NAMALWA (cell line): ENCODE measurements around the gene MYOM3.
"Not testable (repeated sequence)": the region's sequence is repeated elsewhere in the genome, so short reads cannot be mapped to it uniquely, and the experiment has no call there.

Source experiments
- DNase-seq: peaks from one replicate; pipeline ENCODE4 v3.0.0-alpha.2; 2015; ENCODE audit warnings: low spot score

The MYOM3 gene

DNA sequence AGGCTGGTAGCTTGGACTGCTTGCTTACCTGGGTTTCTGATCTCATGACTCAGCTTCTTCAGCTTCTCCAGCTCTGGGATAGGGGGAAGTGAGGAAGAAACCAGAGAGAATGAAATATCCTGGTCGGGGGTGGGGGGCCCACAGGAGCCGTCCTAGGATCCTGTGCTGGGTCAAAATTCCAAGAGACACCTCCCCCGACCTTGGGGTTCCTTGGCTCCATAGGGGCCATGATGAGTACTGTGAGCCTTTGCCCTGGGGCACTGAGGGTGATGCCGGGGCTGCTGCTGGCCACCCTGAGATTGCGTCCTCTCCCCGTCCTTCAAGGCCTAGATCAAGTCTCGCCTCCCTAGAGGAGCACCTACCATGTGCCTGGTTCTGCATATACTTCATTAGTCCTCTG, 40.0 kb downstream of the MYOM3 start:
- DNase-seq = no peak

- peak; percentile 90 for DNase-seq
Measured at GRCh38 chr1:24070821-24071393, 41.0 kb downstream of the MYOM3 start.

GRCh38 chr1:24069817-24070216, 42.1 kb downstream of the MYOM3 start:
- DNase-seq = no peak

- DNase-seq = no peak
Measured at GRCh38 chr1:24067978-24068377, 44.0 kb downstream of the MYOM3 start.

GRCh38 chr1:24065304-24065703, 46.6 kb downstream of the MYOM3 start:
- no peak for DNase-seq

GRCh38 chr1:24062221-24062620, 49.7 kb downstream of the MYOM3 start:
- no peak for DNase-seq

DNA sequence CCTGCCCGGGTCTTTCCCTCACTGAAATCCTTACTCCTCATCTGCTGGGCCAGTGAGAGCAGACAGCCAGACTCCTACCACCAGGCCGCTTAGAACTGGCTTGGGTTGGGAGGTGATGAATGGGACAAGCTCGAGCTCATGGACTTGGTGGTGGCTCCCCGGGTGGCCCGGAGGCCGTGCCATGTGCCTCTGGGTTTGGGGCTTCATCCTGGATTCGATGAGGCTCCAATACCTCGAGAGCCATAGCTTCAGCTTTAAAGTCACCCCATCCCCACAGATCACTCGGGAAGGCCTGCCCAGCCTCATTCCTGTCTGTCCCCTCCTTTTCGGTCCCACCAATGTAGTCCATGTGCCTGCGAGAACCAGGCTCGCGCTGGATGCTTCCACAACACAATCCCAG, 51.5 kb downstream of the MYOM3 start:
- no peak for DNase-seq

DNA sequence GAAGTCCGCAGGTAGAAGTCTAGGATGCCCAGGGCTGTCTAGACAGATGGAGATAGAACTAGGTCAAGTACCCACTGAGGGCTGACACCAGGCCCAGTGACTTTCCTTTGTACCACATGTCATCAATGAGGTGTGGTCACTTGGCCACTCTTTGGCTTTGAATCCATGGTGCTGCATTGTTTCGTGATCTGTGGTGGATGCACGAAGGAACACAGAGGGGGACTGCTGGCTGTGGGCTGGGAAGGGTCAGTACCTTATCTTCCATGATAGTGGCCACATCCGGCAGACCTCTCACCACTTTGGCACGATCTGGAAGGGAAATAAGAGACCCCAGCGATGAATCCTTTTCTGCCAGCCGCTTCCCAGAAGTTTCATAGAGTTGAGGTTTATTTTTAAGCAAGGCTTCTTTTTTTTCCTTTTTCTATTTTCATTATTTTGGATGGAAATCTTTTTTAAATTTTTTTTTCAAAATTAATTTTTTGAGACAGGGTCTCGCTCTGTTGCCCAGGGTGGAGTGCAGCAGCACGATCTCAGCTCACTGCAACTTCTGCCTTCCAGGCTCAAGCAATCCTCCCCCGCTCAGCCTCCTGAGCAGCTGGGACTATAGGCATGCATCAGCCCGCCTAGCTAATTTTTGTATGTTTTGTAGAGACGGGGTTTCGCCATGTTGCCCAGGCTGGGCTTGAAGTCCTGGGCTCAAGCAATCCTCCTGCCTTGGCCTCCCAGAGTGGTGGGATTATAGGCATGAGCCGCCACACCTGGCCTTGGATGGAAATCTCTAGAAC, 53.1 kb downstream of the MYOM3 start:
- DNase-seq = no peak

DNA sequence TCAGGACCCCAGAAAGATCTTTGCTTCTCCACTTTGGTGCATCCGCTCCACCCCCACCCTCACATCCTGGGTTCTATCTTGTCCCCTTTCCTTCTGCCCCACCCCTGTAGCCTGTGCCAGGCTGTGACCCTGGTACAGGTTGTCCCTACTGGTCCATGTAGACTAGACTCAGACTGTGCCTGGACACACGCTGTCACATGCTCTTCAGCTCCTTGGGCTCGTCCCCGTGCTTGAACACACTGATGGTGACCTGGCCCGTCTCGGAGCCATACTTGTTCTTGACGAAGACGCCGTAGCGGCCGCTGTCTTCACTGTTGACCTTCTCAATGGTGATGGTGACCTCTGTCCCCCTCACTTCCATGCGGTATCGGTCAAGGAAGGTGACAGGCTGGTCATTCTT, 54.8 kb downstream of the MYOM3 start:
- DNase-seq = no peak

GRCh38 chr1:24055681-24056080, 56.3 kb downstream of the MYOM3 start:
- no peak for DNase-seq

- no peak for DNase-seq
Measured at GRCh38 chr1:24052220-24052619, 59.7 kb downstream of the MYOM3 start.

- no peak for DNase-seq
Measured at GRCh38 chr1:24051206-24051945, 60.6 kb downstream of the MYOM3 start.

GRCh38 chr1:24049733-24050132, 62.2 kb downstream of the MYOM3 start:
- no peak for DNase-seq

- DNase-seq = not testable (repeated sequence)
Measured at GRCh38 chr1:24048894-24049293, 63.0 kb downstream of the MYOM3 start.

GRCh38 chr1:24048205-24048869, 63.6 kb downstream of the MYOM3 start:
- no peak for DNase-seq

- DNase-seq = no peak
Measured at GRCh38 chr1:24047110-24047477, 64.8 kb downstream of the MYOM3 start.

- no peak for DNase-seq
Measured at GRCh38 chr1:24045771-24046170, 66.2 kb downstream of the MYOM3 start.

DNA sequence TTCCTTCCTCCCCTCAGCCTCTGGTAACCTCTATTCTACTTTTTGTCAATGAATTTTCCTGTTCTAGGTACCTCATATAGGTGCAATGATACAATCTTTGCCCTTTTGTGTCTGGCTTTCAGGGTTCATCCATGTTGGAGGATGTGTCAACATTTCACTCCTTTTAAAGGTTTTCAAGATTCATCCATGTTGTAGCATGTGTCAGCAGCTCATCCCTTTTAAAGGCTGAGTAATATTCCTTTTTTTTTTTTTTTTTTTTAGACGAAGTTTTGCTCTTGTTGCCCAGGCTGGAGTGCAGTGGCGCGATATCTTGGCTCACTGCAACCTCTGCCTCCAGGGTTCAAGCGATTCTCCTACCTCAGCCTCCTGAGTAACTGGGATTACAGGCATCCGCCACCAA, 67.3 kb downstream of the MYOM3 start:
- not testable (repeated sequence) for DNase-seq

DNA sequence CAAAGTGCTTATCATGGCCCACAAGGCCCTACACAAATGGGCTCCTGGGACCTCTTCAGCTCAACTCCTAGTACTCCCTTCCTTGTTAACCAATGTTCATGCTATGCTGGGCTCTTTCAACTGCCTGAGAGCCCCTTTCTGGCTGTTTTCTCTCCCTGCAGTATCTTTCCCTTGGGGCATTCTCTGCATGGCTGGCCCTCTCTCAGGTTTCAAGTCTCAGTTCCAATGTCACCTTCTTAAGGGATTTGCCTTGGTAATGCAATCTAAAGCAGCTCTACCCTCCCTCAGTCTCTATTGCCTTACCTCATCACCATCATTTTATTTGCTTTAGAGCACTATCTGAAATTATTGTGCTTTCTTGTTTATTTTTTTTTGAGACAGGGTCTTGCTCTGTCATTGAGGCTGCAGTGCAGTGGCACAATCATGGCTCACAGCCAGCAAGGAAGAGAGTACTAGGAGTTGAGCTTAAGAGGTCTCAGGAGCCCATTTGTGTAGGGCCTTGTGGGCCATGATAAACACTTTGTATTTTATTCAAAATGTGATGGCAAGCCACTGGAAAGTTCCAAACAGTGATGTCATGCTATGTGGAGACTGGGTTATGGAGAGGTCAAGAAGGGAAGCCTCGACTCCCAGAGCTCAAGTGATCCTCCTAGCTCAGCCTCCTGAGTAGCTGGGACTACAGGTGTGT, 68.4 kb downstream of the MYOM3 start:
- no peak for DNase-seq

DNA sequence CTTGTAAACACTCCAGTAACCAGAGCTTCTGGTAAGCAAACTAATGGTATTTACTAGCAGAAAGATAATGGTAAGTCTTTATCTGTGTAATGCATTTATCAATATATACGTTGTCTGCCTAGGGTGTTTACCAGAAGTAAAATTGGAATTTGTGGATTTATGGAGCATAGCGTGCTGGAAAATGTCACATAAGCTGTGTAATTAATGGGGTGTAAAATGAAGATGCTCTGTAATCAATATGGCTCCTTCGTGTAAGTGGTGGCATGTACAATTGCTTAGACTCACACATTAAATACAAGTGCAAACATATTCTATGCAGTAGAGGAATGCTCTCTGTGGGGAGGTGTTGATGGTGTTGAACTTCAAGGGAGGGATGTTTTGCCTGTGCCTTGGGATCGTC, 69.6 kb downstream of the MYOM3 start:
- DNase-seq = no peak

GRCh38 chr1:24036088-24036487, 75.8 kb downstream of the MYOM3 start:
- no peak for DNase-seq

DNA sequence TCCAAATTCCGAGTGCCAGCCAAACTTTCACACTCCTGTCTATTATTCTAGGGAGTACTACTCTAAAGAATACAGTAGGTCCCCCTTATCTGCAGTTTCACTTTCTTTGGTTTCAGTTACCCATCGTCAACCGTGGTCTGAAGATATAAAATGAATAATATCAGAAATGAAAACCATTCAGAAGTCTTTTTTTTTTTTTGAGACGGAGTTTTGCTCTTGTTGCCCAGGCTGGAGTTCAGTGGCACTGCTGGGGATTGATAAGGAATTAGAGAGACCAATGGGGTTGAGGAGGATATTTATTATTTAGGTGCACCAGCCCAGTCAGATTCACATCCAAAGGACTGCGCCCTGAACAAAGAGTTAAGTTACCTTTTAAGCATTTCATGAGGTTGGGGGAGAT, 79.0 kb downstream of the MYOM3 start:
- no peak for DNase-seq
